ENCODE data around the gene SPEM1.
"Not testable (repeated sequence)": the region's sequence is repeated elsewhere in the genome, so short reads cannot be mapped to it uniquely, and the experiment has no call there.

Gene SPEM1

GRCh38 chr17:7468804-7469389 is 48.8 kb downstream of the SPEM1 start:
- no peak for DNase-seq (ENCODE audit: low spot score)
- CTCF ChIA-PET = no interaction called here

GRCh38 chr17:7469843-7470242 is 49.7 kb downstream of the SPEM1 start:
- DNase-seq (ENCODE audit: low spot score); POLR2A ChIA-PET (ENCODE audit: low non-redundant PET); CTCF ChIA-PET: not testable (repeated sequence)
- peak overlapping the region; percentile 53 for H3K27ac ChIP-seq

More at GRCh38 chr17:7468804-7469389, 48.8 kb downstream of the SPEM1 start:
- no peak for TF ChIP-seq CTCF (conservative IDR thresholded peaks at IDR 0.05; ENCODE audit: low read depth)
- H3K27ac ChIP-seq = peak overlapping the region; percentile 53
- POLR2A ChIA-PET (ENCODE audit: low non-redundant PET) = no interaction called here

- DNase-seq (ENCODE audit: low spot score); CTCF ChIA-PET; POLR2A ChIA-PET (ENCODE audit: low non-redundant PET): not testable (repeated sequence)
- peak overlapping the region; percentile 53 for H3K27ac ChIP-seq
These were observed 50.4 kb downstream of the SPEM1 start for GRCh38 chr17:7470457-7470973.
